GM23248 (cell line): Measurements from ENCODE around the gene OPN1LW.

ENCODE experiments used
- EZH2 ChIP-seq: fragments of 200-600 bp; sonication (generic); IDR thresholded peaks from 2 replicates; pipeline ENCODE4 v1.6.1; 2018; ENCODE audit warnings: antibody characterized with exemption, mild to moderate bottlenecking; ENCODE audit not compliant: insufficient read depth, poor library complexity, severe bottlenecking
- EZH2phosphoT487 ChIP-seq: fragments of 200-600 bp; sonication (generic); IDR thresholded peaks from 2 replicates; pipeline ENCODE4 v1.6.1; 2018; ENCODE audit warnings: antibody characterized with exemption, moderate library complexity, mild to moderate bottlenecking, low read depth; ENCODE audit not compliant: insufficient read depth

DNA sequence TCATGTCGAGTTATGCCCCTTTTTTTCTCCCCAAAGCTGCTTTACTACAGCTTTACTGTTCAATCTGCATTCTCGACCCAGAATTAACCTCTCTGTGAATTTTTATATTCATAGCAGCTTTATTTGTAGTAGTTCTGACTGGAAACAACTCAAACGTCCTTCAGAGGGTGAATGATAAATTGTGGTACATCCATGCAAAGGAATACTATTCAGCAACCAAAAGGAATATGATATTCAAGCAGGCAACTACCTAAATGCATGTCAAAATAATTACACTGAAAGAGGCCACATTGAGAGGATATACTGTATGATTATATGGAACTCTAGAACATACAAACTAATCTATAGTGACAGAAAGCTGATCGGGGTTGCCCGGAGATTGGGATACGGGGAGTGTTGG is 26.5 kb upstream of the OPN1LW start:
- no peak for TF ChIP-seq EZH2phosphoT487
- no peak for TF ChIP-seq EZH2
